Activated CD4-positive, alpha-beta T cell treated with anti-CD3 and anti-CD28 coated beads for 48 hours (primary cell): Measurements from ENCODE around the gene GNAZ.

ENCODE experiments used
- DNase-seq: peaks from one replicate; pipeline ENCODE4 v3.0.0-alpha.2; 2020

GNAZ gene

DNA sequence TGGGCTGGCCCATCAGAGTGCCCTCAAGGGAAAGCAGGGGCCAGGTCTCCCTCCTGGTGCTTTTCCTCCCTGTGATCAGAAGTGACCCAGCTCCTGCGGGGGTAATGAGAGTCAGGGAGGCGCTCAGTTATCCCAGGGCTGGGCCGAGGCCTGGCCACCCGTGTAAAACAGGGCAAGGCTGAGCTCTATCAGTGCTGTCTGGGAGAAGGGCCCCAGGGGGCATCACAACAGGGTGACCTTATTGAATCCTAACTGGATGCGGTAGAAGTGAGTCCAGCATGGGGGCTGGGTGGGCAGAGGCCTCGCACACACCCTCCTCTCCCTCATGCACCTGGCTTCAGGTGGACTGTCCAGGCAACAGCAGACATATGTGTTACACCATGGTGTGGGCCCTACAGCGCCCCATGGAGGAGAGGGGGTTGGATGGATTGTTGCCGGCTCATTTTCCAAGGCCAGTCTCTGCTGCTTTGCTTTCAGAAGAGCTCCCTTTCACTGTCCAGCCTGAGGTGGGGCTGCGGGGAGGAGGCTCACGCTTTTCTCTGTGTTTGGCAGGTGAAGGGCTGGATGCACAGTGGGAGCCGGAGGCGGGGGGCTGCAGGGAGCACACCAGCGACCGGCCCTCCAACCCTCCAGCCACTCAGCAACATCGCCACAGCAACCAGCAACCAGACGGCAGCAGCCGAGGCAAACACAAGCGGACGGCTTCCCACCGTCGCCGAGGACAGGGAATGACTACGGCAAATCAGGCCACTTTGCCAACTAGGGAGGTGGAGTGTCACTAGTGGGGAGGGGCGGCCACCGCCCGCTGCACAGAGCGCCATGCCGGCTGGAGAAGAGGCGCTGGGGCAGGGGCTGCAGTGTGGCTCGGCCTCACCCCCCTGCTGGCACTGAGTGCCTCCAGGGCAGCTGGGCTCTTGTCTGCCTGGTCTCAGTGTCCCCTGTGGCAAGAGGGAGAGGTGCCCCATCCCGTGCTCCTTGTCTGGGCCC is 24.7 kb downstream of the GNAZ start:
- no peak for DNase-seq

DNA sequence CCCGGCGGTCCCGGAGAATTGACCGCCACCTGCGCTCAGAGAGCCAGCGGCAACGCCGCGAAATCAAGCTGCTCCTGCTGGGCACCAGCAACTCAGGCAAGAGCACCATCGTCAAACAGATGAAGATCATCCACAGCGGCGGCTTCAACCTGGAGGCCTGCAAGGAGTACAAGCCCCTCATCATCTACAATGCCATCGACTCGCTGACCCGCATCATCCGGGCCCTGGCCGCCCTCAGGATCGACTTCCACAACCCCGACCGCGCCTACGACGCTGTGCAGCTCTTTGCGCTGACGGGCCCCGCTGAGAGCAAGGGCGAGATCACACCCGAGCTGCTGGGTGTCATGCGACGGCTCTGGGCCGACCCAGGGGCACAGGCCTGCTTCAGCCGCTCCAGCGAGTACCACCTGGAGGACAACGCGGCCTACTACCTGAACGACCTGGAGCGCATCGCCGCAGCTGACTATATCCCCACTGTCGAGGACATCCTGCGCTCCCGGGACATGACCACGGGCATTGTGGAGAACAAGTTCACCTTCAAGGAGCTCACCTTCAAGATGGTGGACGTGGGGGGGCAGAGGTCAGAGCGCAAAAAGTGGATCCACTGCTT is 25.5 kb downstream of the GNAZ start:
- DNase-seq, result no peak

DNA sequence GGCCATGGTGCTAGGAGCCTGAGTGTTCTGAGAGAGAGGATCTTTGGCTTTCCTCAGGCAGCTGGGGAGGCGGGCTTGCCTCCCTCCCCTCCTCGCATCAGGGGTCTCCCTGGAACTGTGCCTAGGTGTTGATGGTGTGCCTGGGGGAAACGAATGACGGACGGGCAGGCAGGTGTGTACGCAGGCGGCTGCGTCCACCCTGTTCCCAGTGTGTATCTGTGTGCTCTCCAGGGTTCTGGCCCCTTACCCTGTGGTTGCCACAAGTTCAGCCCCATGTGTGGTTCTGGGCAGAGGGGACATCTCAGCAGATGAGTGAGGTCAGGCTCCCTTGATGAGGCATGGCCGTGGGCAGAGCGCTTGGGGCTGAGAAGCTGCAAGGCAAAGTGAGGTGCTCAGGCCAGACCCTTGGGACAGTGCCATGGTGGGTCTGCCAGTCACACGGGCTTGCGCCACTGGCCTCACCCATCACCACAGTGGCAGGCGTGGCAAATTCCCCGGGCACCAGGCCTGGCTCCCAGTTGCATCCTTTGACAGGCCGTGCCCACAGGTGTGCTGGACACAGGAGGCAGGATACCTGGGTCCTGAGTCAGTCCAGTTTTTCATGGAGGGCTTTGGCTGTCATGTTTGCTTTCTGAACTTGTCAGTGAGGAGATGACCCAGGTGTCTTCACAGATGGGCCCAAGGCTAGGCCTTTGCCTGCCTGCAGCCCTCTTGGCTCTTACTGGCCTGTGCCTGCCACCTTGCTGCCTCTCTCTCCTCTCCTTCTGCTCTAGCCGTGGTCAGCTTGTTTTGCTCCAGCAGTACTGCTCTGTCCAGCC is 27.3 kb downstream of the GNAZ start:
- DNase-seq, result no peak

DNA sequence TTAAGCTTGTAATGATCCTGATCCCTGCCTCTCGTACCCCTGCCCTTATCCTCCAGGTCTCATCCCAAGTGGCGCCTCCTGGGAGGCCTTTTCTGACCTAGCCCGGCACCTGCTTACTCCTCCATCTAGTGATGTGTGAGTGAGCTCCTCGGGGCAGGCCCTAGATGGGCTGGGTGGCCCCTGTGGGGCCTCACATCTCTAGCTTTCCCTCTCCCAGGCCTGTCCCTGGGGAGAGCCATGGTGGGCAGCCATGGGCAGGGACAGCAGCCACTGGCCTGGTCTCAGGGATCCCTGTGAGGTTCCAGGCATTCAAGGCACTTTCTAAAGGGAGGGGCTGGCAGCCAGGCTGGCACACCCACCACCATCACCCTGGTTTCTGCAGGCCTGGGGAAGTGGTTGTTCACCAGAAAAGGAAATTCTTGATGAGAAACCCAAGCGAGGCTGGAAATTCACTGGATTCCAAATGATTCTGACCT is 27.9 kb downstream of the GNAZ start:
- DNase-seq, result no peak

DNA sequence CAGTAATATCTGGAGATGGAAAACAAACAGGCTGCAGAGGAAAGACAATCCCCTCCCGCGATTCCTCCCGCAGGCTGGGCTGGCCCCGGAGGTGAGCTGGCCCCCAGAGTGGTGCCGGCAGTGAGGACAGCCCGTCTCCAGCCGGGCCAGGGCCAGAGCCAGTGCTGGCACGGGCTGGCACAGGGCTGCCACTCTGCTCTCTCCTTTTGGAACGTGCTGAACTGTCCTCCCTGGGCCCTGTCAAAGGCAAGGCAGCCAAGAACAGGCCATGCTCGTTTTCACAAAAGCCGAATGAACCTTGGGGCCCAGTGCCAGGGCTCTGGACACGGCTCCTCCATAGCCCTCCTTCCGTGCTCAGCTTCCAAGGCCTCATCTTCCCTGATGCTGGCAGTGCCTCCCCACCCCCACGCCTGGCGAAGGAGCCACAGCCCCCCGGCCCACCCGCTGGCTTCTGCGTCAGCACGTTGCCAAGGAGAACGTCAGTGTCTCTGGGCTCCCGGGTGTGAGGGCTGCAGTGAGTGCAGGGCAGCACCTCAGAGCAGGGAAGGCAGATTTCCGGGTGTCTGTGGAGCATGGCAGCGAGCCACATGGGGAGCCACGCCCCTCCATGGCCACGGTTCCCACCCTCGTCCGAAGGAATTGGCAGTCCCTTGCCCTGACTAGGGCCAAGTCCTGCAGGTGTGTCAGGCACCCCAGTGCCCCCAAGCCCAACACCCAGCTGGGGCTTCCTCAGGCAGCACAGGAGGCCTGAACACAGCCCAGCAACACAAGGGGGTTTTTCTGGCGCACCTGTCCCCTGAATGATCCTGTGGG is 28.6 kb downstream of the GNAZ start:
- DNase-seq, result no peak

DNA sequence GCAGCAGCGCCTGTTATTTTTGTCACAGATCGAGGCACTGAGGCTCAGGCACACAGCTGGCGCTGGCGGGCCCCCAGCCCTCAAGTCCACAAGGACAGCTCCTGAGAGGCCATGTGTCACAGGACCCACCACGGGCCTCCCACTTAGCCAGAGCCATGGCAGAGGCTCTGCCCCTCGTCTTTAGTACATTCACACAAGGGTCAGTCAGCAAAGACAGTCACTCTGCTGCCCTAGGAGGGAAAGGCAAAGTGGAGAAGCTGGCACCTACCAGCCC is 29.1 kb downstream of the GNAZ start:
- no peak for DNase-seq

DNA sequence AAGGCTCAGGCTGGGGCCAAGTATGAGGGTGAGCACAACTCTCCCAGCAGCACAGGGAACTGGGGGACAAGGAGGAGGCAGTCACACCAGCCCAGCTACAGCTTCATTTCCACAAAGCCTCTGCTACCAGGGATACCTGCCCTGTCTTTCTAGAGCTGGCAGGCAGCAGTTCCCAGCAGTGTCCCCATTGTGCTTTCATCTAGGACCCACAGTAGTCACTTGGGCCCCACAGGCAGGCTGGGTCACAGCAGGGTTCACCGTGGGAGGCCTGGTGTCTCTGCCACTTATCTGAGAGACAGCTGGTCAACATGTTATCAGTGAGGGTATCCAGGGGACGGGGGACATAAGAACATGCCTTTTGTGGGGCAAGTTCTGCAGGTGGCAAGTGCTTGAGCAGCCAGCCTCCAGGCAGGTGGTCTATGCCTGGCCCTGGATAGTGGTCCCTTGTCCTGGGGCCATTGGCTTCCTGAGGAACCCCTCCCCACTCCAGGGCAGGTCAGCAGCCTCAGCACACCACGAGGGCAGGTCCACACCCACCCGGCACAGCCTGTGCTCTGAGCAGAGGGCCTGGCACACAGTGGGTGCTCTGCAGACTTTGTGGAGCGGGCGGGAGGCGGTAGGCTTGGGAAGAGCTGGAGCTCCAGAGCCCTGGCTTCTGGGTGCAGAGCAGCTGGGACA is 29.9 kb downstream of the GNAZ start:
- no peak for DNase-seq

DNA sequence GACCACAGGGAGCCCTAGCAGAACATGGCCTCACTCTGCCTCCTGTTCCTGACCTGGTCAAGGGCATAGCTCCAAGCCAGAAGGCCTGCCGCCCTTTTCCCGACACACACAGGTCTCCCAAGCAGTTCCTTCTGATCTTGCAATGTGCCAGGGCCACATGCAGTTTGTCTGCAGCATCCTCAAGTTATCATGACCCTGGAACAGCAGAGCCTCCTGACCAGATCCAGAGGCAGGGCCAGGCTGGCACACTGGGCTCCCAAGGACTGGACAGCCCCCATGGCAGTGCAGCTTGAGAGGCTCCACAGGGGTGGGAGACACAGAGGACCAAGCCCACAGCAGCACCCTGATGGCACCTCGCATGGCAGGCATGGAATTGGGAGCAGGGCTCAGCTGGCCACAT is 31.2 kb downstream of the GNAZ start:
- no peak for DNase-seq

DNA sequence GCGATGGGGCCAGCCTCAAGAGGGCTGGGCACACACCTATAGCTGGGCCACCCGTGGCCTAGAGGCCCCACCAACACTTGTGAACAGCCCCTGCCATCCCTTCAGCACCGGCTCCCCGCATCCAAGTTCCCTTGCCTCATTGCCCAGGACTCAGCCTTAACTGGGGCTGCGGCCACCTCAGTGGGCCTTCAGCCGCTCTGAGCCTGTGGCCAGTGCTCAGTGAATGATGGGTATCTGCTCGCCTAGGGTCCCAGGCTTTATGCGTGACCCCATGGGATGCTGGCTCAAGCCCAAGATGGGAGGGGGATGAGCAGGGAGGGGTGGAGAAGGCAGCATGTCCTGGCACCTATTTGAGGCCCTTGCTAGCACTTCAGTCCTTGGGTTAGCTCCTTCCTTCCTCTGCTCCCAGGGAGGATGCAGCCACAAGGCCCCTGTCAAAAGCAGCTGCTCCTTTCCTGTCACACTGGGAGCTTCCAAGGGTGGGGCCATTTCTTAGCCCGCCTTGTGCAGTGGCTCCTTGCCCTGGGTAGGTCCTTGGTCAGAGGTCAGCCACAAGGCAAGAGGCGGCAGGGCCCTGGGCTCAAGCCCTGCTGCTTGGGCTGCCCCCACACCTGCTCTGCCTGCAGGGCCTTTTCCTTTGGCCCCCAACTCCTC is 31.8 kb downstream of the GNAZ start:
- DNase-seq, result no peak

DNA sequence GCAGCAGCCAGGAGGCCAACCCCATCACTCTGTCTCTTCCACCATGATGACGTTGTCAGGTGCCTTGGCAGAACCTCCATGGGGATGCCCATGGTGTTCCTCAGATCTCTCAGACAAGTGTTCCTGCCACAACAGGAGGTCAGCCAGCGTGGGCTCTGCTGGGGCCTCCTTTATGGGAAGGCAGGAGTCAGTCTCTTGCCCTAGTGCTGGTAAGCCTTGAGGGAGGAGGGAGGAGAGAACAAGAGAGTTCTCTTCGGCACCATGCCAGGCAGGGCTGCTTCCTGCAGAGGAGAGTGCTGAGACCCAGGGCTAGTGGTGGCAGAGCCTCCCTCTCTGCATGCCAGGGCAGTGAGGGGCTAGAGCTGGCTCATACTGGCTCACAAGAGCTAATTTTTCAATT is 32.5 kb downstream of the GNAZ start:
- DNase-seq, result no peak

DNA sequence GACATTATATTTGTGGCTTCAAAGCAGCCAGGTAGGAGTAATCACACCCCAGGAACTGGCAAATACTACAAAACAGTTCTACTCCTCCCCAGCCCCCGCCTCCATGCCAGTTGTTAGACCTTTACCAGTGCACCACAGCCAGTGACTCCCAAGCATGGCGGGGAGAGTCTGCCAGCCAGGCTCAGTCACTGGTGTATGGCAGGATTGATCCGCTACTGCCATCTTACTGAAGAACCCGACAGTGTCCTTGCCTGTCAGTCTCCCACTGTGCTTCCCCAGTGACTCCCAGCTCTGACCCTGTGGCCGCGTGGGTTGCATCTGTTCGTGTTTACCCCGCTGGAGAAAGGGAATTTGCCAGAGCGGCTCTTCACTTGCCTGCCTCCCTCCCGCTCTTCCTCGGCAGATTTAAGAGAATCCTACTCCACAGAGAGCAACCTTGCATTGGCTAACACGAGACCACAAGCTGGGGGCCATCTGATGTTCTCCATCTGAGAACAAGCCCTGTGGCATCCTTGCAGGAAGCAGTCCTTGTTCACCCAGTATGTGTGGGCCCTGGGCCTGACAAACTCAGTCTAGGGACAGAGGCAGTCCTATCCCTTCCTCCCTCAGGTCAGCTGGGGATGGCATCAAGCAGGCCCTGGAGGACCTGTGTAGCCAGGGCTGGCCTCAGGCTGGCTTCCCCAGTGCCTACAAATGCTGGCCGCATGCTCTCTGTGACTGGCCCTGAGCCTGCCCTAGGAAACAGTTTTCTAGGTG is 33.1 kb downstream of the GNAZ start:
- no peak for DNase-seq

DNA sequence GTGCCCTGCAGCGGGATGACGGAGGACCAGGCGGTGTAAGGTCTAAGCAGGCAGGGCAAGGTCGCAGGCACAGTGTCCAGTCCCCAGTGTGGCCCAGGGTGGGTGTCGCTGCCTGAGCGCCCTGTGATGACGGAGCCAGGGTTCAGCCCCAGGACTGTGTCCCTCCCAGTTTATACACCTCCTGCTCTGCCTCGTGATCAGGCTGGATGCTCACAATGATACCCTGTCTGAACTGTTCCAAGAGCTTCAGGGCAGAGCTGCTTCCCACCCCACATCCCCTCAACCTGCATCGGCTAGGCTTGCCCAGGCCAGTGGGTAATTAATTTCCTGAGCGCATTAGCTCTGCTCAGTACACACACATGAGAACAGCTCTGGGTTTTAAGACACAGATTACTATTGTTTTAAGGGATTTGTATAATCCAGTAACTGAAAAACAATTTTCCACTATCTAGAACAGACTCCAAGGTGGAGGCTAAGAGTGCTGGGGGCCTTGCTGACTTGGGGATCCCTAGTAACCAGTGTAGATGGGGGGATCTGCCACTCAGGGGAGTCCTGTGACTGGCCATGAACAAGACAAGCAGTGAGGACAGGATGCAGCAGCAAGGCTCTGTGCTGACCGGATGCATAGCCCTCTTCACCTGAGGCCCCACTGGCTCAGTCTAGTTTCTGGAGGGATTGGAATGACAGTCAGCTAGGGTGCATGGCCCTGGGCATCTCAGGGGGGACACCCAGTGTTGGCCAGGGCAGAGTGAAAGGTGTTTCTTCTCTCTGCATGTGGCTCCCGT is 34.1 kb downstream of the GNAZ start:
- no peak for DNase-seq

DNA sequence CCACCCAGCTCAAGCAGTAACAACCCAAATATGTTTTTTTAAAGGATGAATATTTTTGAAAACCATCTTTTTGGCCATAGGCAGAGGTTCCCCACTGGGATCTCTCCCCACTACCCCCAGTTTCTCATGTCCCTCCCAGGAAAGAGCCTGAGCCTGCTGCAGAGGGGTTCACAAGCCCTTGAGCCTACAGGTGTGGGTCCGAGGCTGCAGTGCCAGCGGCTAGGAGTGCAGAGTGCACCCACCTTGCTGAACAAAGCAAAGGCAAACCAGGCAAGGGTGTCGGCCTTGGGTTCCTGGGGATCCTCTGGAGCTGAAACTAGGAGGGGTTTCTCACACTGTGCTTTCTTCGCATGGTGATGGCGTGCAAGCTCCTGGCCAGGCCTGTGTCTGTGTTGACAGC is 35.0 kb downstream of the GNAZ start:
- DNase-seq, result no peak

DNA sequence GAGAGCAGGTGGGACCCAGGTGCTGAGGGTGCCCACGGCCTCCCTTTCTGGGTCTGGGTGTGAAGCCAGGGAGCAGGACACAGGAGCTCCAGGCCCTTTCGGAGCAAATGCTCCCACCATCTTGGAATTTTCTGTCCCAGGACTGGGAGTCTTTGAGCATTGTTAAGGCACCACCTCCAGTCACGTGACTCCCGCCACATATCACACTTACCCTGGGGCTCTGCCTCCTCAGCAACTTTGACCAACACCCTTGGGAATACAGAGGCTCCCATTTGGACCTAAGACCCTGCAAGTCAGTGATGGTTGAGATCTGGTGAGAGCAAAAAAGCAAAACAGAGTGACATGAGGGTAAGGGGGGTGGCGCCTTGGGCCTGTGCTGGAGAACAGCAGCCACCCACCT is 35.6 kb downstream of the GNAZ start:
- no peak for DNase-seq

DNA sequence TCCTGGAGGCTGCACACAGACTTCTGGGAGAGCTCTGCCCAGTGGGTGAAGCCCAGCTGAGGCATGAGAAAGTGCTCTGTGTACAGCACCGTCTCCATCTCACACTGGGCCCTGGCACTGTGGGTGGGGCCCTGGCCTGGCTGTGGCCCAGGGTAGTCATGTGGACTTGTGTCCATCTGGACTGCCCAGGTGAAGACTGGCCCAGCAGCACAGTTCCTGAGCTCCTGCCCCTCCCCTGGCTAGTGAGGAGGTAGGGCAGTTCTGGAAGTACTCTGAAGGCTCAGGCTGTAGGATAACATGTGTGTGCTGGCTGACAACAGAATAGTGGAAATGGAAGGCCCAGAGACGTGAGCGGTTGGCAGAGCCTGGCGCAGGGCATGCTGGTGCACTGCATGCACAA is 36.0 kb downstream of the GNAZ start:
- no peak for DNase-seq

DNA sequence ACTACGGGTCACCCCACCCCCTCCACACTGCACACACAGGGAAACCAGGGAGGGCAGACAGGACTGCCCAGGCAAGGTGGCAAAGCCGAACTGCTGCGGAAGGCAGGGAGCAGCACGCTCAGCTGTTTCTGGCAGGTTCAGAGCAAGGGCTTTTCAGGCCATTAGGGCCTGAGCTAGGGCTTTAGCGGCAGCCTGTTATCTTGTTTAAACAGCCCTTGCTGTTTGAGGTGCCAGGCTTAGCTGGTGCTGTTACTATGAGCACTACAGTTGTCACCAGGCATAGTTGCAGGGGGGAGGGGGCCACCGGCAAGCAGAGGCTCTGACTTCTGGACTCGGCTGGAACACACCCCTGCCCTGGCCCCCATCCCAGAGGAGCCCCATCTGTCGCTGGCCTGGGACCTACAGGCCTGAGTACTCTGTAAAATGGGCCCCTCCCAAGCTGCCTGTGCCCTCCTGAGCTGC is 36.6 kb downstream of the GNAZ start:
- no peak for DNase-seq

DNA sequence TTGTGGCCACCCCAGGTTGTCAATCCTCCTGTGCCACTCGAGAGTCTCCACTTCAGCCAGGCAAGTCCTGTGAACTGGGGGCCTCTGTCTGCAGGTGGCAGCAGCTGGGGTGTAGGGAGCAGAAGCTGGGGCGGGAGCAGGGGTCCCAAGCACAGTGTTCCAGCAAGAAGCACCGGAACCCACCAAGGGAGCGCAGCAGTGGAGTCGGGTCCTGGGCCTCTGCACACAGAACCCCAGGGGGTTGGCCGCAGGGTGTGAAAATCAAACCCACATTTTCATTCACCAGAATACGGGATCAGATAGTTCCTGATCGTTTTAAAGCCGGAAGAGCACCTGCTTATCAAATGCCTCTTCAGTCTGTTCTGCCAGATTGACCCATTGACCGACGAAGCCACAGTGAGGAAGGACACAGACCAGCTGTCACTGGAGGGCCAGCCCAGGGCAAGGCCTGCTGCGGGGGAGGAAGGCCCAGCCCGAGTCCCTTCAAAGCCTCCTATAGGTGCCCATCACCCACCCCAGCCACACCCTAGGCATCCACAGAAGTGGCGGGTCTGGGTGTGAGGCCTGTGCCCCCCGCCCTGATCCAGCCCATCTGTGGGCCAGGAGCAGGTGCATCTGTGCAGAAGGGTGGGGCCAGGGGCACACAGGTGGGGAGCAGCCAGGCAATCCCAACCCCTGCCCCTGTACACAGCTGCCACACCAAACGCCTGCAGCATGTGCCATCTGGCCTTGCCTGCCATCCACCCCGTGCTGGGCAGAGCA is 37.3 kb downstream of the GNAZ start:
- DNase-seq, result no peak

DNA sequence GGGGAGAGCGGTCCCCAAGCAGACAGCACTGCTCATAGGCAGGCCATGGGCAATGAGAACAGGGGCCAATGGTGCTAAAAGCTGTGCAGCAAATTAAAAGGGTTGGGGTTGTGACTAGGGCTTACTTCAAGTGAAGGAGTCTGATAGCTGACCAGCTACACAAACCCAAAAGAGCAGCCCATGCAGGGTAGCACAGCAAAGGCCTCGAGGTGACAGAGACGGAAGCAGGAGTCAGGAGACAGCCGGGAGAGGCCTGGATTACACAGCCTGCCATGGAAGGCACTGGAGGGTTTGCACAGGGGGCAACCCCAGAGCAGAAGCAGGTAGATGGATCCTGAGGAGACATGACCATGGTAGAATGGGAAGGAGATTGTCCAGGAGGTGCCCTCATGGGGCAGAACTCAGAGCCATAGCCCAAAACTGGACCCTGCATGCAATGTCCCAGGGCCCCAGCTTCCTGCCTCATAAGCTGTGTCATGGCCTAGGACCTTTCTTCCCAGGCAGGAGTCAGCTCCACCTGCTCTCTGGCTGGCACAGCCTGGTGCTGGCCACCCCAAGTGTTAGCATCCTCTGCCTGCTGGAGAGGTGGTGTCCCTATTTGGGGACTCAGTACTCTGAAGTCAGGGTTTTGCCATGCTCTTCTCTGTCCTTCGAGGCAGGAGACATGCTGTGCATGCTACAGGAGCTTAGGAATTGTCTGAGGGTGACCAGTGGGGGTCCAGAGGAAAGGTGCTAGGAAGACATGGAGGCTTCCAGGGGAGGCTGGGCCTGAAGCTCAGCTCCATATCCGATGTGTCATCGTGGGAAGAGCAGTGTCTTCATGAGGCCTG is 38.1 kb downstream of the GNAZ start:
- no peak for DNase-seq

DNA sequence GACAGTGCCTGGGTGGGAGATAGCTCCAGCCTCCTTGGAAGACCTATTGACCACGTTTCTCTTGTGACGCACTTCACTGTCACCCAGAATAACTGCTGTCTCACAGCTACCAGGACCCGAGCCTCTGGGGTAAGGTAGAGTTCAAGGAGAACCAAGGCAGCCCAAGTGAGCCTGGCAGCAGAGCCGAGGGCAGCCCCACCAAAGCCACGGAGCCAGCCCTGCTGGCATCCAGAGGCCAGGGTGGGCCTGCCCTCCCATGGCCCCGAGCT is 38.7 kb downstream of the GNAZ start:
- DNase-seq, result no peak
